Measurements from ENCODE around the gene ALG2.

The ALG2 gene

DNA sequence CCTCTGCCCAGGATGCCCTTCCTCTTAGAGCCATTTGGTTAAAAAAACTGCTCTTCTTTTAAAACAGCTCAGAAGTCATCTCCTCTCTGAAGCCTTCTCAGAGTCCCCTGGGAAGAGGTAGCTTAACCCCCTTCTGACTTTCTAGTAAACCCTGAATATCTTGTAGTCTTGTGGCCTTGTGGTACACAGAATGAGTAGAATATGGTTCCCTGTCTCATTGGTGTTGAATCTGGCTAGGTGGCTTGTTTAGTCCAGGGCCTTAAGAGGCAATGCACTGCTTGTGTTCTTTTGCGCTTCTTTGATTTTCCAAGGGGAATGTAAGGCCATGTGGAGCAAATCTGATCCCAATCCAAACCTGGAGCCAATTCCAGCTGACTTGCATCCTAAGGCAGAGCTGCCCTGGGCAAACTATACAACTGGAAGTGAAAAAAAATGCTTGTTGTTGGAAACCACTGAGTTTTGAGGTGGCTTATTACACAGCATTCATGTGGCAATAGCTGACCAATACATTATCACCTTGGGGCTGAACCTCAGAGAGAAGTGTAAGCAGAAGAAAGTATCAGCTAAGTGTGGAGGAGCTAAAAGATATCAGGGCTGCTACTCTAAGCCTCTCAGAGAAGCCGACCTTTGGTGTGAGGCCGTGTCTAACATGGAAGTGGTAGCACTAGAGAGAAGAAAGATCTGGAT is 31.0 kb downstream of the ALG2 start:
- DNase-seq: no peak

DNA sequence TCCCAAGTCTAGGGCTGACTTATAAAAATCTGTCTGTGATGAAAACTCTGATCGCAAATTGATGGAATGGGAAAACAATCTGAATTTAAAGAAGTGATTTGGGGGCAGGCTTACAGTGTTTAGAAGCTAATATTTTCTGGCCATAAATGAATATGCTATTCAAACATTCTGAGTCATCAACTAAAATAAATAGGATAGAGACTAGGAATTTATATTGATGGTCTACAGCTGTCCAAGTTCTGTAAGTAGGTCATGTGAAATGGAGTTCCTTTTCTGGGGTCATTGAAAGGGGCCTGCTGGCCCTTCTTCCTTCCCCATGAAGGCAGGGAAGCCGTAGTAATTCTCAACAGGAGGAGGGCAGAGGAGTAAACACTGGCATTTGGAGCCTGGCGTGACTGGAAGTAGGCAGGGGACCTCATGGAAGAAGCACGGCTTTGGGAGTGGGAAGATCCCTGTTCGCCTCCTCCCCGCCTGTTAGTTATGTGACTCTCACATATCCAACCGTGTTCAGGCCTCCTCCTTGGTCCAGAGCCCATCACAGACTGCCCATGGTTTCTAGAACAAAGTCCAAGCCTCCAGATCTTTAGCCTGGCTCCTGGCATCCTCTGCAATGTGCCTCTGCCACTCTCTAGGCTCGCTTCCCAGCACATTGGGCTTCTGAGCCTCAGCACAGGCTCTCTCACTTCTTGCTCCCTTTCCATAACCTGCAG is 31.7 kb downstream of the ALG2 start:
- DNase-seq: no peak

DNA sequence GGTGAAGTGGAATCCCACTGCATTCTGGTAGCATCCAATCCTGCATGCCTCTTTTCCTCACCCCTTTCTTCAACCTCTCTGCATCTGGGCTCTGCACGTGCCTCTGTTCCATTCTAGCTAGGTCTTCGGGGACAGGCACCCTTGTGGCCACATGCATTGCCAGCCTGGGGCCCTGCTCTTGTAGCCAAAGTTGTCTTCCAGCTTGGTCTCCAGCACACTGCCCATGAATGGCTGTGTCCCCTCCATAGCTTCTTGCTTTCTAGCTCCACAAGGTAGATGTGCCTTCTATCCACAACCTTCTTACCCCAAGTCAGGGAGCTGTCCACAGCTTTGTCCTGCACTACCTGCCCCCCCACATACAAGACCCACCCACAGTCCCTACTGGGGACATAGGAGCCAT is 32.6 kb downstream of the ALG2 start:
- DNase-seq: no peak

DNA sequence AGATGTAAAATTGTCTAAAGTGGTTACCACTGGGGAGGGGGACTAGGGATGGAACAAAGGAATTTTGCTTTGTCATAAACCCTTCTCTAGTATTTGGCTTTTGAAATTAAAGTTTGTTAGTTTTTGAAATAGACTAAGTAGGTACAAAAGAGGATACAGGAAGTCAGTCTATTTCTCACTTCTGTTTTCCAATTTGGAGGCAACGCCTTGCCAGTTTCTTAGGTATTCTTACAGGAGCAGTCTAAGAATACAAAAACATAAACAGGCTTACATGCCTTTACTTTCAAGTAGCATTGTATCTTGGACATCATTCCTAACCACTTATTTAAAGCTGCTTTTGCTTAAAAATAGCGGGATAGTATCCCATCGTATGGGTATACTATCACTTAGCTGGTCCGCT is 34.4 kb downstream of the ALG2 start:
- no peak for DNase-seq

DNA sequence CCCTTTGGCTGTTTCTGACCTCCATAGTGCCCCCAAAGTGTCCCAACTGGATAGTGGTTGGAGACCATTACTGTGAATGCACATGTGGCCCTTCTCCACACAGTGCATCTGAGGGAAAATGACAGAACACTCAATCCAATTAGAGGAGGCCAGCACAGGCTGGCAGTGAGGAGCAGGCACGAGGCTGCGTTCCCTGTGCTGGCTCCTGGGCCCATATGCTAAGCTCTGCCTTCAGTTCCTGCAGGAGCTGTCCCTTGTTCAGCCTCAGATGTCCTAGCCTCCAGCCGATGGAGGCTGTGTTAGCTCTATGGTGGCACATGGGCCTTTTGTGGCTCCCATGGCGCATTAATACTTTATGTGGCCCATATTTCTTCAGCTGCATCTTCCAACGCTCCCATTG is 35.8 kb downstream of the ALG2 start:
- DNase-seq: no peak

DNA sequence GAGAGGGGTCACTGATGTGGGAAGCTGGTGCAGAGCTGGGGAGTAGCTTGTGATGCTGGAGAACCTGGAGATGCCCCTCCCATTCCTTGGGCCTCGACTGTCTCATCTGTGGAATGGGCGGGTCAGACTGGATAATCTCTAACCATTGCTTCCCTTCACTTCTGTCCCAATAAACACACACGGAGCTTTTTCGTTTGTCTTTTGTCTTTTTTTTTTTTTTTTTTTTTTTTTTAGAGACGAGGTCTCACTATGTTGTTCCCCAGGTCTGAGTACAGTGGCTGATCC is 36.5 kb downstream of the ALG2 start:
- no peak for DNase-seq

DNA sequence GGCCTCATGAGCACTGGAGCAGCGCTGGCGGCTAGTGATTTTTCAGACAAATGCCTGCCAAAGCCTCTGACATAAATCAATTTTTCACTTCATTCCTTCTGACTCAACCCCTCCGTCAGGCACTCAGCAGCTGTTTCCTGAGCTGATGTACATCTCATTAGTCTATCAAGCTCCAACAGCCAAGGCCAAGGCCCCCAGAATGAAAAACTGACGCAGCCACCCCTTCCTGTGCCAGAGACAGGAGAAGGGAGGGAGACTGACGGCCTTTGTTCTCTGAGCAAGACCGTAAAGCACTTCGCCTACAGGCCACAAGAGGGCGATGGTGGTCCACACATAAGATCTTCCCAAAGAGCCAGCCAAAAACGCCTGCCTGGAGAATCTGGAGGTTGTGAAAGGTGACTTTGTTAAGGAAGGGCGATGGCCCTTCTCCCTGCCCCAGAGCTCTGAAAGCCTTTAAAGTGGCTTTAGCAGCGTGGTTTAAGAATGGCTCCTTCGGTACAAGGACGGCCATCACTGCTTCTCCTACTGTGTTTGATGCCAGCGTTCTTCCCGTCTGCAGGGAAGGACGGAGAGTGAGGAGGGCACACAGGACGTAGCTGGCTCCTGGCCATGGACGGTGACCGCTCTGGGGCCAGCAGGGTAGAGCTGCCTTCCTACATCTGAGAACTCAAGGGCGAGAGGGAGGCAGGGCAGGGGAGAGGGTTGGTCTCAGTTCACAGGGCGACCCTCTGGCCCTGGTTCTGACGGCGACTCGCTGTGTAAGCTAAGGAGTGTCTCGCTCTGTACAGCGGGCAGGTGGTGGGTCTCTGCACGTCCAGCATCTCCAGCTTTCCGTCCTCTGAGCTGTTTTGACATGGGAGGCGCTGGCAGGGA is 37.0 kb downstream of the ALG2 start:
- DNase-seq: peak; percentile 90

DNA sequence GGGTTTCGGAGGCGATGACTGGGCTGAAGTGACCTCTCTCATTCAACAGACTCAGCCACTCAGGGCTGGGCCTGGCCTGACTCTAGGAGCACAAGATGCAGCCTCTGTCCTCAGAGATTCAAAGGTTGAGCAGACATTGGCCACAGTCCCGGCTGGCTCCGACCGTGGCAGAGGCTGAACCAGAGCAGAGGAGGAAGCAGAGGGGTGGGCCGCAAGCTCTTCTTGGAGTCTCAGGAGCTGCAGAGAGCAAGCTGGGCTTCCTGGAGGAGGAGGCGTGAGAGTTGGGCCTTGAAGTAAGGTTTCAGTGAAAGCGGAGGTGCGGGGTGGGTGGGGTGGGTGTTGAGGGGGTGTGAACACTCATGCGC is 37.6 kb downstream of the ALG2 start:
- DNase-seq: no peak

DNA sequence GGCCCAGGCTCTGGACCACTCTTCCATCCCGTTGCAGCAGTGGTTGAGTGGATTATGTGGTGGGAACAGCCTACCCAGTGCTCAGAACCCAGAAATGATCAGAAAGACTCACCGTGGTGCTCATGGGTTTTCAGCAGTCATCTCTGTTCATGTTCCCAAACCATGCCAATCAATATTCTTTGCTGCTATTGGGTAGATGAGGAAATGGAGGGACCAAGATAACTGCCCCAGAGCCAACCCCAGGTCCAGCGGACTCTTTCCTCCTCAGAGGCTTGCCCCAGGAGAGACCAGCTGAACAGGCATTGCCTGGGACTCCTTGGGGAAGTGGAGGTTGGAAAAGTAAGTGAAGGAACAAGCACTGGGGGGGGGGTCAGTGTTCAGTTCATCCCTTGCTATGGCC is 38.1 kb downstream of the ALG2 start:
- DNase-seq: no peak

DNA sequence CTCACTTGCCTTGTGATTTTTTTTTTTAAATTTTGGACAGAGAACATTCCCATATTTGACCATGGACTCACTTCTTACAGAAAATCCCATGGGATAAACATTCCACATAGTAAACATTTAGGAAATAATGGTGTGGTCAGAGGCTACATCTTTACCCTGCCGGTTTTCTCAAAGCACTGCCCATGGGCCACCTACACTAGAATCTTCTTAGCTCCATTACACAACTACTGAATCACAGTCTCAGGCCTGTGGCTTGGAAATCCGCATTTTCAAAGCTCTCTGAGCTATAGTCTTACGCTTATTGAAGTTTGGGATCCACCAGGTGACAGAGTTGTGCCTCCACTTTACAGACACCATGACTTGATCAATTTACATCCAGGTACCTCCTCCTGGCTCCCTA is 39.4 kb downstream of the ALG2 start:
- DNase-seq: no peak

DNA sequence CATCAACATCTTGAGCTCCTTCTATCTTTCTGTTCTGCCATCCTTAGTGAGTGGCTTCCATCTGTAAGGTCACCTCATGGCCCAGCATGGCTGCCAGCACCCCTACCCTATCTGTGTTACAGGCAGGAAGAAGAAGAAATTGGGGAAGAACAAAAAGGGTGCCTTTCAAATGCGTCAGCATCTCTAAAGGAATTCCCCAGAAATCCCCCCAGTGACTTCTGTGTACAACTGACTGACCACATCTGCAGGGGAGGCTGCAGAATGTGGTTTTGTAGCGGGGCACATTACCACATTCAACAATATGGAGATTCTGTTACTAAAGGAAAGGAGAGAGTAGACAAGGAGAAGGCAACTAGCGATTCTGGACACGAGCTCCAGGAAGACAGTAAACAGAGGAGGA is 40.1 kb downstream of the ALG2 start:
- peak; percentile 73 for DNase-seq

DNA sequence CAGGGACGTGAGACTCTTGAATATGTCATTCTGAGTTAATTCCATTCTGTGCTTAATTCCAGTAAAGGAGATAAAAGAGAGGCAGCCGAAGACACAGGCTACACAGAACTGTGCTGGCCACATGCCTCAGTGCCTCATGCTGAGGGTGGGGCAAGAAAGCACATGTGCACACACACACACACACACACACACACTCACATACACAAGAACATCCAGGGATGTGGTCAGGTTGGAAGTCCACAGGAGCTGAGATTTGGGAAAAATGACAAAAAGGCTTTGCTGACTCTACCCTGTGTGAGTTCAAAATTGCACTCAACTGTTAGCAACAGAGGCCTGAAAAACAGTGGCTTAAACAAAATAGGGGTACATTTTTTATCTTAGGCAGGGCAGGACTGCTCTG is 40.5 kb downstream of the ALG2 start:
- DNase-seq: no peak

DNA sequence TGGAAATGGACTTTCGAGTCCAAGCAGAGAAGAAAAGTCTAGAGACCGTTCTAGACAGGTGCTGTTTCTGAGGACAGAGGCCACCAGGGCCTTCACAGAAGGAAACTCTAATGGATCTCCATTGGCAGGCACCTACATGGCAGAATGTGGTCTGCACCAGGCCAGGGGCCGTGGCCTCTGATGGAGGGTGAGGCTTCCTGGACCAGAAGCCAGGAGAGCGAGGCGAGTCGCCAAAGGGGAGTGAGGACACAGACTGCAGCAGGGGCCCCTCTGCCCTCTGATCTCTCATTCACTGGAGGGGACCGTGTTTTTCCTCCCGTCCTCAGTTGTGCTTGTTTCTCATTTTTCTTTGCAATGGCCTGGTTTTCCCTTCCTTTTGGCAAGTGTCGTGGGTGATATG is 41.1 kb downstream of the ALG2 start:
- no peak for DNase-seq

DNA sequence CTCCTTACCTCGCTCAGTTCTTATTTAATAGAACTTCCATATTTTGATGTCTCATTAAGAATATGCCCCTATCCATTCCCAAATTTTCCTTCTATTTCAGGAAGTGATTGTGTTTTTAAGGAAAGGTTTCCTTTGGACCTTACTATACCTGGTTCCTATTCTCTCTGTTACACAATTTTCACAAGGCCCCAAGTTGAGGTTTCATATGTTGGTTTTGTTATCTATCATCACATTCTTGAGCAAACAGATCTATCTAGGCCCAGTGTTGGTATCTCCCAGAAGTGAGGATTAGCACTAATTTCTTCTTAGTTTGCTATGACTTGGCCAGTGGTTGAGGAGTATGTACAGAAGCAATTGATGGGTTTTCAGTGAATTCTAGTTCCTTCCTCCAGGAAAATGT is 41.5 kb downstream of the ALG2 start:
- DNase-seq: peak; percentile 86

DNA sequence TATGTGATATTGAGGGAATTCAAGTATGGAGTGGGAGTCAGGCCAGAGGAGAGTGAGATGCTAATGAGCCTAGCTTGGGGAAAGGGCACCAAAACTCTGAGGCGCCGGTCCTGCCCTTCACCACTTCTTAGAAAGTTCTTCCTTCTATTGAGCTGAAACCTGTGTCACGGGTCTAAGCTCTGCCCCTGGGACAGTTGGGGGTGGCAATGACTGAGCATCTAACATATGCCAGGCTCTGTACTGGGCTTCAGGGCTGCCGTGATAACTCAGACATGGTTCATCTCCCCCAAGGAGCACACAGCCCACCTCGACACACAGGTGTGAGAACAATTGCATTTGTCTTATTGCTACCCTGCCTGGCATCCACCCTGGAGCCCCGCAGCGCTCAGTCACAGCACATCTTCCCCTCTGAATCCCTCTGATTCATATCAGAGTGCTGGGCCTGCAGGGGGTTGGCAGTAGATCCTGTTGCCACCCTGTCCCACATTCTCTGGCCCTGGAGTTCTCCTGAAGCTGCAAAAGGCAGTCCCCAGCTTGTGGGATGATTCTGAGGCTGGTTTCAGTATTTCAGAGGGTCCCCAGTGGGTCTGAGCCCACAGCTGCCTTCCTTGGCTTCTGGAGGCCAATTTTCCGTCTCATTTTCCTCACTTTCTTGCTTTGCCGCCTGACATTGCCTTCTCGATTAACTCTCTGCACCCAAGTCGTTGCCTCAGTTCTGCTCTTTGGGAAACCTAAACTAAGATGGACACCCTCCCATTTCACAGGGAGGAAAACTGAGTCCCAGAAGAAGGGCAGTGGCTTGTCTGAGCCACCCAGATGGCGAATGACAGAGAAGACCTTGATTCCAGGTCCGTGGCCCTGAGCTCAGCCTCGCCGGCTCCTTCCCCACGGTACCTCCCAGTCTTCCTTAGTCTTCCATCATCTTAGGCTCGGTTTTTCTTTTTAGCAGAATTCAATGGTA is 42.5 kb downstream of the ALG2 start:
- no peak for DNase-seq

DNA sequence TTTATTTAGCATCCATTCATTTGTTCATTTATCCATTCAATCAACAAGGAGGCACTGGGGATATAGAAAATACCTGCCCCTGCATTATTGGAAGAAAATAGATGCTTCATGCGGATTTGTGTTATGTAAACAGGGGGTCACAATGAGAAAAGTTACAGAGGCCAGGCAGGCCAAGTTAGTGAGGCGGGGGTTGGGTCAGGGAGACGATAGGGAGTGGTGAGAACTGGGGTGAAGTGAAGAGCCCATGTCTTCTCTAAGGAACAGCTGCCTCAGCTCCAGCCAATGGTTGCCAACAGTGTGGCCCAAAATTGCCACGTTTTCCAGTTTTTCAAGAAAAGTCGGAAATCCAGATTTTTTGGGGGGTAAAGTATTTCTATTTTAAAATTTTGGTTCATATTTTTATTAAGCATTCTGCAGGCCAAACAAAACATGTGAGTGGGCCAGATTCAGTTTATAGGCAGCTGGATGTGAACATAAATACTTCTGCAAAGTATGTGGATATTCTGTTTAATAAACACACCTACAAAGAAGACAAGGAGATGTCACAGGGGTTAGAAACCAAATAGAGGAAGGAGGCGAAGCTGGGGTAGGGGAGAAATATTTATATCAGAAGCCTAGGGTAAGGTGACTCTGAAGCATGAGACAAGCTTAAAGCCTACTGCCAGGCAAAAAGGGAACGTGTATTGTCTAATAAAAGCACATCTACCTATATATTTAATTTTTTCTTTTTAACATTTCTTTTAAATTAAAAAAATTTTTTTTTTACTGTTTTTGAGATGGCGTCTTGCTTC is 44.0 kb downstream of the ALG2 start:
- DNase-seq: no peak

DNA sequence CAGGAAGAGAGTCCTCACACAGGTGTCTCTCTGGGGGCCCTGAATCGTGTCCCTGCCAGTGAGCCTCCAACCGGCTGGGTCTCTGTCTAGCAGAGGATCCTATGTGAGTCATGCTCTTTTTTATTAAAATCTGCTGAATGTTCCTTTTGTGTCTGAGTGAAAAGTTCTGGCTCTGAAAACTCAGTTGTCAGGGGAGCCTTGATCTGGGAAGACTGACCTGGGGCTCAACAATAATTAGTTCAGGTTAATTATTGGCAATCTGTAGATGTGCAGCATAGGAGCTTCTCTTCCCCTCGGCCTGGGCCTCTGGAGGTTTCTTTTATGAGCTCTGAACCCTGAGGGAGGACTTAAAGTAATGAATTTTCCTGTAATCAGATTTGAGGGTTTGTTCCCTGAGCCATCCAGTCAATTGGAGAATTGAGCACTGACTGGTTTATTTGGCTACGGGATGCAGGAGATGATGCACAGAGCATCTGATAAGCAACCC is 45.2 kb downstream of the ALG2 start:
- no peak for DNase-seq

DNA sequence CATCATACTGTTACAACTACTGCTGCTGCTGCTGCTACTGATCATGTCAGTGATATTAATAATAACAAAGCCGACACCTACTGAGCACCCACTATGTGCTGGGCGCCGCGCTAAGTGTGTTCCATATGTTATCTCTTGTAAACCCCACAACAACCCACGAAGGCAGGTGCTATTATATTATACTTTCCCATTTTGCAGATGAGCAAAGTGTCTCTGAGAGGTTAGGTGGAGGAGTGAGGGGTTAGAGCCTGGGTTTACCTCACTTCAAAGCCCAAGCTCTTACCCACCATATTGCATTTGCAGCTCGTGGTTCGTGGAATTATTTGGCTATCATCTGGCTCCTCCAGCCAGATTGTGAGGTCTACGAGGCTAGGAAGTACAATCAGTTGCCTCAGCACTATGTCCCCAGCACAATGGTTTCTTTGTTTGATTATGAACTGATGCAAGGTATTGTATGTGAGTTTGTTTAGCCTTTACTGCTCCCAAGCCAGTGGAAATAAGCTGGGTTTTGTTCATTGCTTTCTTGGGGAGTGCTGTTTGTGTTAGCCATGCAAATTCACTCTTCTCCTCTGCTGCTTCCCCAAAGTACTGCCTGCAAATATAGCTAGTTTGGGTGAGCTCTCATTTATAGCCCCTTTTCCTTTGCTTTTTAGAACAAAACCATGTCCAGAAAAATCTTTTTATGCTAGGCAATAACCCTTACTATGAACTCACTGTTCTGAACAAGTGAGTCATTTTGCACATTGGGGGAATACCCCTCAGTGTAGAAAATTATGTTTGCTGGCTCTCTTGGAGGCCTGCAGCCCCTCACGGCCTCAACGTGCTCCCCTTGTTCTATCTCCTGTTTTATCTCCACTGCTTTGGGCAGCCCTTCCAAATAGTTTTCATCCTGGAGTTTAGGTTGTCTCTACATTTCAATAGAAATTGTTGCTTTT is 47.9 kb downstream of the ALG2 start:
- DNase-seq: peak; percentile 43

DNA sequence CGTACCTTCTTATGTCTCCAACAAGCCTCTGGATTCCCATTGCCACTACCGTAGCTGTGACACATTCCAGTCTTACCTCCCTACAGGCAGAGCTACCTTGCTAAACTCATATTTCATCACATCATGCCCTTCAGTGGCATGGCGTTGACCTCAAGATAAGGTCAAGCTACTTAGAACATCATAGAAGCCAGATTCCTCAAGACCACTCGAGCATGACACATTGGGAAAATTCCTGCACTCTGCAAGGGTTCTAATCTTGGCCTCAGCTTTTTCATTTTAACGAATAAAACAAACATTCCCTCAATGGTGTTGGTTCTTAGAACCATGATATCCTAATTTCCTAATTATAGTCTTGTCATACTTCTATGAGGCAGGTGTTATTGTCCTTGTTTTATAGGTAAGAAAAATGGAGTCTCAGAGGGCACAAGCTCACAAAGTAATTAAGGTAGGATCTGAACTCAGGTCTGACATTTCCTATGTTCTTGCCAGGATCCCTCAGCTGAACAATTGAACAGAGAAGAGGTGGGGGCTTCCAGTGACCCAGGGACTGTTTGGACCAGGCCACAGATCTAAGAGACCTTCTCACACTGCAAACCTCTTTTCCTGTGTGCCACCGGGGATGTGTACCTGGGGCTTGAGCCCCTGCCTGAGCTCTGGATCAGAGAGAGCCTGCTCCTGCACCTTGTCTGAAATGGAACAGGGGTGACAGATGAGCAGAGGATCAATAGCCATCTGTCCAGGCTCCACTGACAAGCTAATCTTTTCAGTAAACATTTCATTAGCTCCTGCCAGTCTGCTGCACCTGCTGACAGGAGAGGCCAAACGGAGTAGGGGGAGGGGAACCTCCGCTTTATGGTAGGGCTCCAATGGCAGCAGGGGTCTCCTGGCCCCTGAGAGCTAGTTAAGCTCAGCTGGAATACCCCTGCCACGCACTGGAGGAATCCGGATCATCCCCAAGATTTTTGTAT is 49.3 kb downstream of the ALG2 start:
- no peak for DNase-seq

Measured in activated CD4-positive, alpha-beta T cell treated with anti-CD3 and anti-CD28 coated beads, Interleukin-2, amount 50 U/mL, for 16 hours (primary cell).